HG02840 (cell line): Measurements from ENCODE around the gene HOXB6.

Experiments used
- ATAC-seq: cut with Tn5 transposase; IDR thresholded peaks from one replicate; pipeline ENCODE4 v1.9.1; 2021; ENCODE audit warnings: mild to moderate bottlenecking, moderate library complexity, moderate number of reproducible peaks; ENCODE audit not compliant: unreplicated experiment, low FRiP score

HOXB6 gene

GRCh38 chr17:48604770-48605329, at the start of gene HOXB6:
Gene HOXB6 (minus strand): TSS chr17:48604986. CDS start chr17:48598150, 6,836 bp downstream.
- ATAC-seq: no peak

DNA sequence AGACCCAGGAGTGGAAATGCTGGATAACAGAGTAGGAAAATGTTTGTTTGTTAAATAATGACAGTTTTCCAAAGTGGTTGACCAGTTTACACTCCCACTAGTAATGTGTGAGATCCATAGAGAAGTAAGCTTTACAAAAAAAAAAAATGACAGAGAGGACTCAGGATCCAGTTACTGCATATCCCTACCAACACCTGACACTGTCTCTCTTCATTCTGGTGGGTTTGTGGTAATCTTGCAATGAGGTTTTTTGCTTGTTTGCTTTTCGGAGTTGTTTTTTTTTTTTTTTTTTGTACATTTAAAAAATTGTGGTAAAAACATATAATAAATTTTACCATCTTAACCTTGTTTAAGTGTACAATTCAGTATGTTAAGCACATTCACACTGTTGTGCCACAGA, 45.0 kb upstream of the HOXB6 start:
- no peak for ATAC-seq

DNA sequence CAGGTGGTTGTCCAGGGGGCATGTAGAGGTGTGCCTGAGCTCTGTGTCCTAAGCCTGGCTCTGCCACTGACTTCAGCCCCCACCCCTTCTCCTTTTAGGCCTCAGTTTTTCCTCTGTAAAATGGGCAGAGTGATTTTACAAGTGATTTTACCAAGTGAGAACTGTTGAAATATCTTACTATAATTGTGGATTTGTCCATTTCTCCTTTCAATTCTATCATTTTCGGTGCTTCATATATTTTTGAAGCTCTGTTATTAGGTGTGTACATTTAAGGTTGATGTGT, 43.1 kb upstream of the HOXB6 start:
- ATAC-seq: no peak

DNA sequence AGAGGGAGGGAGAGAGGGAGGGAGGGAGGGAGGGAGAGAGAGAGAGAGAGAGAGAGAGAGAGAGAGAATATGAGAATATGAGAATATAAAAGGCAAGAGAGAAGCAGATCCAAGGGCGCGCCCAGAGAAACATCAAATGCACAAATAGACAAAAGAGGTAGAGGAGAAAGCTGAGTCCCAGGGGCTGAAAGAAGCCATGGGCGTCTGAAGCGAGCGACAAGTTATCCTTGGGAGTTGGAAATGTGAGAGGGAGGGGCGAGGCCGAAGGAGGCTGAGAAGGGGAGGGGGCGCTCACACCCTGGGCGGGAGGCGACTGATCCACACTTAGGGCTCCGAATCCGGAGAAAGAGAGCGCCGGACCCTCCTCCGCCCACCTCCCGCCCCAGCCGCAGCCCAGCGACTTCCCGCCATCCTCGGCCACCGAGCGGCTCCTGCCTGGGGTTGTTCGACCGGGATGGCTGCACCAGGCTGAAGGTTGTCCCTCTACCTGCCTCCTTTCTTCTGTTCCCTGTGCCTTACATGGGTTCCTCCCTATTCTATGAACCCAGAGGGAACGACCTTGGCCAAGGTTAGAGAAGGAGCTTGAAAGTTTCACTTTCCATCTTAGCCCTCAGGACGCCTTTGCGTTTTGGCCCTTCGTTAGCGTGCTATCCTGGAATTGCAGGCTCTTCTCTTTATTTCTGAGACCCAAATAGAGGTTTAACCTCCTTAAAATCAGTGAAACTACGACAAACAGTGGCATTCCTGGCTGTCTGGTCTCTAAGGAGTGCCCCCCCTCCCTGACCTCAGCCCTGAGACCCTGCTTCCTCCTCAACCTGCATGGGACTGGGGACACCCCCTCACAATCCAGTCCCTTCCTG, 42.5 kb upstream of the HOXB6 start:
- ATAC-seq: no peak

GRCh38 chr17:48646183-48647102, 41.7 kb upstream of the HOXB6 start:
- ATAC-seq: no peak

DNA sequence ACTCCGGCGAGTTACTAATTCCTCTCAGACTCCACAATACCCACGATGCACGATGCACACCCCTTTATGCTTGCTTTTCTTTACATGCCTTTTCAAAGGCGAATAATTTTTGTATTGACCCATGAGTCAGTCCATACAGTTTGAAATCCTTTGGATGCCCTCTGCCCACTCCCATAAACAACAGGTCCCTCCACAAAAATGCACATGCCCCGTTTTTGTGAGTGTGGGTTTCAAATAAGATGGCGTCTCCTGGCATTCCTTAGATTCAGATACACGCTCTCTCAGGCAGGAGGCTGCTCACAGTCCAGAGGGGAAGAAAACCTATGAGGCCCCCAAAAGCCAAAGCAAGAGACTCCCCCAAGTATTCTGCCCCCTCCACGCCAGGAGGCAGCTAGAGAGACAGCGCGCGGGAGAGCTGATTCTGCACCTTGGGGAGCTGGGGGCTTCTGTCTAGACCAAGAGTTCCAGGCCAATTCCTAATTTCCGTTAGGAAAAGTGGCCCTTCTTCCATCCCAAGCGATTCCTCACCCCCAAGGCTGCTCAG, 40.9 kb upstream of the HOXB6 start:
- no peak for ATAC-seq

DNA sequence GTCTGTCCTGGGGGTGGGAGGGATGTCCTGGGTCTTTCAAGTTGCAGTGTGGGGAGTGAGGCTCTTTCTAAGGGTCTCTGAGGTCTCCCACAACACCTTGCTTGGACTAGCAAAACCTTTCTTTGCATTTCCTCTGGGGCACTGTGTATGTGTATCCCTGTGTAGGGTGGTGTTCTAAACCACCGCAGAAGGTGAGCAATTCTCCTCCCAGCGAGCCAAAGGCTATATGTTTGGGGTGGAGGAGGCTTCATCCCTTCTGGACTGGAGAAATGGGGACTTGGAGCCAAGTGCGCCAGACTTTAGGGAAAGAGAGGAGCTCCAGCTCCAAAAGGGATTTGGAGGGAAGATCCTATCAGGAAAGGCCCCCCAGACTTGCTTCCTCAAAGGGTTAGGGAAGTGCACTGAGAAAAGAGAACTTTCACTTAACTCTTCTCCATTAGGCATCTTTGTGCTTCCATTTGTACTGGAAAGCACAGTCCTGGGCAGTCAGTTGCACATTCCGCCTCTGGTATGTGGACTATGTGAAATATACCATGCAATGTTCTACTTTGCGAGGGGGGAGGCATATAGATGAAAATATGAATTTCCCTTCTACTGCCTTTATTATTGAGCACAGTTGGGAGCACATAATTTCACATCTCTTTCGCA, 40.2 kb upstream of the HOXB6 start:
- ATAC-seq: no peak

DNA sequence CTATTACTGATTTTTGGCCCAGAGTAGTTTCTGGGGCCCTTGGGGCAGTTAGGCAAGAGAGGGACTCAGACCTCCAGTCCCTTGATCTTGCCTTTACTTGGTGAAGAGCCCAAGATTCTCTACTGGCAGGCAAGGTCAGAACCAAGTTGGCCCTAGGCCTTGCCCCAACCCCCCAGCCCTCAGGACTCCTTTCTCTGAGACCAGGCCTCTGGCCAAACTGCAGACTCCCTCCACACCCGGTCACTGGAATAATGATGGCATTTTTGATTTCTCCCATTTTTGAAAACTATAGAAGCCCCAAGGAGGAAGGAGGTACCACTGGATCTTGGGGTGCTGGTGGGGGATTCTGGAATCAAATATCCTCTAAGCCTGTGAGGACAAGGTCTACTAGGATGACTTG, 39.4 kb upstream of the HOXB6 start:
- no peak for ATAC-seq

GRCh38 chr17:48643697-48644012, 38.9 kb upstream of the HOXB6 start:
- ATAC-seq: no peak

- ATAC-seq: no peak
Observed at GRCh38 chr17:48642843-48643696, 38.3 kb upstream of the HOXB6 start.

DNA sequence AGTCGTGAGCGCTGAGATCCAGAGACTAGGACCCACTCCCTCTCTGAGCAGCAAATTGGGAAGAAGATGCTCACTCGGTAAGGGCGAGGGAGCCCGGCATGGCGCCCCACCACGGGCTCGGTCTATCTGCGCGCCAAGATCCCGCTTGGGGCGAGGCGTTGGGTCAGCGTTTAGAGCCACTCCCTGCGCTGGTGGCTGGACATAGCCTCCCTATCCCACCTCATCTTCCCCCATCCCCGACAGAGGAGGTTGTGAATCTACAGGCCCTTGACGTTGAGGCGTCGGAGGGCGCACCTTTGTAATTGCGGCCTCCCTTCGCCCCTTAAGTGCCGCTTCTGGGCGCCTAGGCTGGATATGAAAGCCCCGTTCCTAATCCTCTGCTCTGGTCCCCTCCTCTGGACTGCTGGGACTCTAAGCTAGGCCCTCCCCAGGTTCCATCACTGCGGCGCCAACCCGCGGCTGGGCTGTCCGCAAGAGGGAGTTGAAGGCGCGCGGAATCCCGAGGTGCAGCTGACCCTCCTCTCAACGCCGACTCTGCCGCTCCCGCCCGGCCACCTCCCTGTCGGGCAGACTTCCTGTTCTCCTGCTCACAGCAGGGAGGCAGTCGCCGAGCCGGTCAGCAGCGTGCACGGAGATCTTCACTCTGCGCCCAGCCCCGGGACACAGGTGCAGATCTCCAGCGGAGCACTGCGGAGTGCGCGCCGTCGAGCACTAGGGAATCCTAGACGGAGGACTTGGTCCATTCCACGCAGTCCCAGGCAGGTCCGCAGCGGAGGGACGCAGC, 37.5 kb upstream of the HOXB6 start:
- no peak for ATAC-seq

DNA sequence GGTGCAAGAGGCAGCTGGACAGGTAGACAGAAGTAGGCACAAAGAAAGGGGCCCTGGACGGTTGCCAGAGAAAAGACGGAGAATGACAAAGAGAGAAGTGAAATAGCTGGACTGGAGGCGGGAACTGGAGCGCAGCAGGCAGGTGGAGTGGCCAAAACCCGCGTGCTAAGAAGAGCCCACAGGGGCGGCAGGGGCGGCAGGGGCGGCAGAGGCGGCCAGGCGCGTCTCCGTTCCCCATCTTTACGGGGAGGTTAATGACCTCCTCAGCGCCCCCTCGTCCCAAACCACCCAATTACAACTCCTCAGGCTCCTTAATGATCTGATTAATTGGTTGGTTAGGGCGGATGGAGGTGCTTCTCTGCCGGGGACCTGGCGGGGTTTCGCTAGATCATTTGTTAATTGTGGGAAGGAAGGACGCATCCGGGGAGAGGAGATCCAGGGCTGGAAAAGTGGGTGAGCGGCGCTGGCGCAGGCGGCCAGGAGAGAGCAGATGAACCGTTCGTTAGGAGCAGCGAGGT, 36.8 kb upstream of the HOXB6 start:
- ATAC-seq: no peak

GRCh38 chr17:48640858-48641180, 36.0 kb upstream of the HOXB6 start:
- ATAC-seq: no peak

DNA sequence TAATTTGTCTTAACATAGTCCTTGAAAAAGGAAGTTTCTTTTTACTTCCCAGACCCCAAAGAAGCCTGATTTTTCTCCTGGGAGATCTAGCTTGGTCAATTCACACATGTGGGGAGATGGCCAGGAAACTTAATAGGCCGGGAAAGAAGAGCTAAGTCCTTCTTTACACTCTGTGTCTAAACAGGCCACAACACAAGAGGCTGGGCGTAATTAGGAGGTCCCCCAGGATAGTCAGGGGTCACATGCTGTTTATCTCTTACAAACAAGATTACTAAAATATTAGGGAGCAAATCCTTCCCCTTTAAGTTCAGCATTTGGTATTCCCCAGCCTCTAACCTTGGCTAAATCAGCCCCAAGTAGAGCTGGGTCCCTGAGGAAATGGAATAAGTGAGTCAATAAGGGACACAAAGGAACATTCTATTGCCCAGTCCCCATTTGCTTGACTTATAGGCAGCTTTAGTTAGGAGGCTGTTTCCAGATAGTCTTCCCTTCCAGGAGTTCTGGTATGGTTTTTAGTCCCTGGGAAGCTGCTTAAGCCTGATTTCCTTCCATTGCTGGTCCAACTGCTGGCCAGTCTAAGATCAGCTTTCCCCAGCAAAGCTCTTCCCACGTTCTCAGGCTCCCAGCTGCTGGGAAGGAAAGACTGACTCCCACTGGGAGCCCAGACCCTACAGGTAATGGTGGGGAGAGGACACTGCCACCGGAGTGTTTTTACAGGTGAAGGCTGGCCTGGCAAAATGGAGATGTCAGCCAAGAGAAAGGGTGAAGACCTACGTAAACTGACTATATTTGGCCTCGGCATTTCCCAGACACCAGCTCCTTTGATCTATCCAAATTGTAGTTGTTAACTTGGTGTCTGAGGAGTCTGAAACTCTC, 35.4 kb upstream of the HOXB6 start:
- no peak for ATAC-seq

DNA sequence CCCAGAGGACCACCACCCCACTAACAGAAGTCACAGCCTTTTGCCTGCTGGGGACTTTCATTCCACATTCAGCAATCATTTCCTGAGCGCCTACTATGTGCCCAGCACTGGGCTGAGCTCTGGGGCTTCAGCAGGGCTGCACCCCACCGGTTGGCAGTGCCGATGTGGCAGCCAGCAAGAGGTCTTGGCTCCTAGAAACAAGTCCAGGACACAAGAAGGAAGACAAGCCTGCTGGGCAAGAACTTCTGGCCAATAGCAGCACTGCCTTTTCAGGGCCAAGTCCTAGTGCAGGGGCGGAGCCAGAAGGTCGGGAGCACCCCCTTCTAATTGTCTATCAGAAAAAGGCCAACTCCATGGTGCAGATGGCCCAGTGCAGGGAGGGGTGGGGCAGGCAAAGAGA, 34.4 kb upstream of the HOXB6 start:
- ATAC-seq: no peak

DNA sequence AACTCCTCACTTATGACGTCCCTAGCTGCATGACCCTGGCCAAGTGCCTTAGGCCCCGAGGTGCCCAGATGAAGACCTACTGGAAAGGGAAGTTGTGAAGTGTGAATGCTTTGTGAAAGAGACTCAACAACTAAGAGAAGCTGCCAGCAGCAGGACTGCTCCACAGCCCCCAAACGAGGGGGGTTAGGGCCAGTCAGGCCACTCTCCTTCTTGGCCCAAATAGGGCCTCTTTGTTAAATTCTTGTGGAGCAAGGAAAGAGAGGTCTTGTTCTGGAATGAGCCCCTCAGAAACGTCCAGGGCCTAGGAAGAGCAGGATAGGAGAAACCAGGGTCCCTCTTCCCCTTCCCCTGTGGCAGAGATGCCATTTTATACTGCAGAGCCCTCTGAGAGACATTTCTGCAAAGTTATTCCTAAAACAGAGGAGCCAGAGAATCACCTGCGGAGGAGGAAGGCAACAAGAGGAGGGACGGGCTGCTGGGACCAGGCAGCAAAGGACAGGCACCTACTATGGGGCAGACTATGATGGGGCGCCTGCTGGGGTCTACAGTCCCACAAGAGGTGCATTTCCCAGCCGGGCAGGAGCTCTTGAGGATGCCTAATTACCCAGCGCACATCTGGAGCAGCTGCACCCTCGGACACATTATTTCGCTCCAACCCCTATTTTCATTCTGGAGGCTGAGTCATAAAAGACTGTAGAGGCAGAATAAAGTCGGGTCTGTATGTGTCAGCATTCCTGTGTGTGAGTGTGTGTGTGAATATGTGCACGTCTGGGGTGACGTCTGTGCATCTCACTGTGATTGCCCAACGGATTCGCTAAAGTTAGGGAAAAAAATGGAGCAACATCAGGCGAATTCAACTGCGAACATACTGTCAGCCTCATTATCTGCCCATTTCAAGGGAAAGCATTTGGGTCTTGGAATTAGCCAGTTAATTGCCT, 32.8 kb upstream of the HOXB6 start:
- ATAC-seq: no peak
